GM19193 (cell line): ENCODE results near the gene AKR1C1.
"Not testable (repeated sequence)": the region's sequence is repeated elsewhere in the genome, so short reads cannot be mapped to it uniquely, and the experiment has no call there.

ENCODE experiments used
- POLR2A ChIP-seq: IDR thresholded peaks from 4 replicates; pipeline ENCODE4 v1.6.1; 2011; ENCODE audit not compliant: insufficient read depth, insufficient read length; ENCODE audit errors: extremely low read depth

The AKR1C1 gene

GRCh38 chr10:4962876-4963814 lies at the start of gene AKR1C1:
Gene AKR1C1, plus strand, starts transcription at chr10:4963415. Its CDS starts 30 bp downstream, at chr10:4963445.
- TF ChIP-seq POLR2A: not testable (repeated sequence)

GRCh38 chr10:4914213-4914850 lies 48.9 kb upstream of the AKR1C1 start:
- no peak for TF ChIP-seq POLR2A

- TF ChIP-seq POLR2A: no peak
These were observed 47.0 kb upstream of the AKR1C1 start for GRCh38 chr10:4916086-4916716.

- TF ChIP-seq POLR2A: no peak
These were observed 45.0 kb upstream of the AKR1C1 start for GRCh38 chr10:4918236-4918635.

- no peak for TF ChIP-seq POLR2A
These were observed 36.8 kb upstream of the AKR1C1 start for GRCh38 chr10:4926400-4926799.

- TF ChIP-seq POLR2A: no peak
These were observed 31.6 kb upstream of the AKR1C1 start for GRCh38 chr10:4931587-4931986.

- TF ChIP-seq POLR2A: no peak
These were observed 28.7 kb upstream of the AKR1C1 start for GRCh38 chr10:4934391-4934987.

- no peak for TF ChIP-seq POLR2A
These were observed 25.9 kb upstream of the AKR1C1 start for GRCh38 chr10:4937346-4937745.

GRCh38 chr10:4939224-4940072 lies 23.8 kb upstream of the AKR1C1 start:
- TF ChIP-seq POLR2A: no peak

GRCh38 chr10:4941540-4942330 lies 21.5 kb upstream of the AKR1C1 start:
- no peak for TF ChIP-seq POLR2A

GRCh38 chr10:4943821-4944220 lies 19.4 kb upstream of the AKR1C1 start:
- no peak for TF ChIP-seq POLR2A

- no peak for TF ChIP-seq POLR2A
These were observed 18.4 kb upstream of the AKR1C1 start for GRCh38 chr10:4944841-4945240.

GRCh38 chr10:4945766-4946717 lies 17.2 kb upstream of the AKR1C1 start:
- TF ChIP-seq POLR2A: no peak

- TF ChIP-seq POLR2A: no peak
These were observed 16.1 kb upstream of the AKR1C1 start for GRCh38 chr10:4947039-4947634.
